HG03520 (cell line): ENCODE data around the gene C3orf49.

Experiments used
- ATAC-seq: cut with Tn5 transposase; IDR thresholded peaks from one replicate; pipeline ENCODE4 v1.9.1; 2021; ENCODE audit warnings: mild to moderate bottlenecking, moderate library complexity; ENCODE audit not compliant: unreplicated experiment

Gene C3orf49

DNA sequence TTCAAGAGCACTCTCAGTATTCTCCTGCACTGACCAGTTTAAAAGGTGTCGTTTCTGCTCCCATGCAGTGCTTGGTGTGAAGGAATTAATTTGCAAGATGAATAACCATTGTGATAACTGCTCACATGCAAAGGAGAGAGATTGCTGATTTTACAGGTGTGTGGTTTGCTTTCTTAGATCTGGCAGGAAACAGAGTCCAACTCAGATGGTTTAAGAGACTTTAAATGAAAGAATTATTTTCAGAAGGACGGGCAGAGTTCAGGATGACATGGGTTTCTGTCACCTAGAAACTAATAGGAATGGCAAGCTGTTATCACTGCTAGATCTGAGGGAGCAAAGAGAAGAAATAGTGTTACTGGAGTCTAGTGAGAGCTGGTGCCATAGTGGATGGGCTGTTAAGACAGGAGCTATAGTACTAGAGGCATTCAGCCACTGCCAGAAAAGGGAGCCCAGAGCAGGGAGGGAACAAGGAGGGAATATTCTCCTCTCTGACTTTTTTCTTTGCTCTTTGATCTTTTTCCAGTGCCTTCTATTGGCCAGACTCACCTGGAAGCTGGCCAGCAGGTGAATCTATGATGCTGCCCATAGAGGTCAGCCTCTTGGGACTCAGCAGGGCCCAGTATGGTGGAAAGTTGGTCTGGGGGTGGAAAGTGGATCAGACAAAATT lies 59.4 kb downstream of the C3orf49 start:
- no peak for ATAC-seq

DNA sequence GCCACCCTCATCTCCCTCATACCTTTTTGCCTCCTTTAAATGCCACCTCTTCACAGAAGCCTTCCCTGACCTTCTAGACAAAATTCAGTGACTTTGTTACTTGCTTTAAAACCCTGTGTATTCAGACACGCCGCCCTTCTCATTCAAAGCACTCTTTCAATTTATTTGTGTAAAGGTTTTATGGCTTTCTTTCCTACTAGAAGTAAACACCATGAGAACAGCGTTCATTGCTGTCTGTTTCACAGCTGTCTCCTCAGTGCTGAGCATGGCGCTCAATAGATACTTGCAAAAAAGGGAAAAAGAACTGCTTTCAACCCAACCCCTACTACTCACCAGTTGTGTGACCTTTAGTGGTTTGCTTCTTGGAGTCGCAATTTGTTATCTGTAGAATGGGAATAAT lies 61.6 kb downstream of the C3orf49 start:
- ATAC-seq: no peak

DNA sequence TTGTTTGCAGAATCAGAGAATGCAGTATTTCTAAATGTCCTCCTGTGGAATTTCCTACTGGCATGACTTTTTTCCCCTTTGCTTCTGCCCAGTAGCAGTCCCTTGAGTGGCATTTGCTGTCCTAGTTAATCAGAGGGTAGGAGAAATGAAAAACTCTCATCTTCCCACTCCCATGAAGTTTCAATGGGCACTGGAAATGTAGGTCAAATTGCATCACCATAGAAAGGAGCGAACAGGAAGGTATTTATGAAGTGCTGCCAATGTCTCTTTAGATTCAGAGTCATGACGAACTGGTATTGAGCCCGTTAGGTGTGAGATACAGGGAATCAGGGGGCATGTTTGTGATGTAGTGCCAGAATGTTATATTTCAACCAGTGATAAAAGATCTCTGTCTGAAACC lies 67.8 kb downstream of the C3orf49 start:
- ATAC-seq: no peak

DNA sequence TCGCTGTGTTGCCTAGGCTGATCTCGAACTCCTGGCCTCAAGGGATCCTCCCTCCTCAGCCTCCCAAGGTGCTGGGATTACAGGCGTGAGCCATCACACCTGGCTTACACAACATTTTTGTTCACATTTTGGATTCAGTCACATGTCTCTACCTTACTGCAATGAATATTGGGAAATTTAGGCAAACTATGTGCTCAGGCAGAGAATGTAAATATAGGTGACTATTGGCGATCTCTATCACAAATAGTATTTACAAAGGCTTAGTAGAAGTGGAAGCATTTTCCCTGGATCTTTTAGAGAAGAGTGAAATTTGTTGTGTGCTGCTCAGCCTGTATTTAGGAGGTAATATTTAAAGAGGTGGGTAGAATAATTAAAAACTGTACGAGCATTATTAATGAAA lies 72.4 kb downstream of the C3orf49 start:
- ATAC-seq: no peak

DNA sequence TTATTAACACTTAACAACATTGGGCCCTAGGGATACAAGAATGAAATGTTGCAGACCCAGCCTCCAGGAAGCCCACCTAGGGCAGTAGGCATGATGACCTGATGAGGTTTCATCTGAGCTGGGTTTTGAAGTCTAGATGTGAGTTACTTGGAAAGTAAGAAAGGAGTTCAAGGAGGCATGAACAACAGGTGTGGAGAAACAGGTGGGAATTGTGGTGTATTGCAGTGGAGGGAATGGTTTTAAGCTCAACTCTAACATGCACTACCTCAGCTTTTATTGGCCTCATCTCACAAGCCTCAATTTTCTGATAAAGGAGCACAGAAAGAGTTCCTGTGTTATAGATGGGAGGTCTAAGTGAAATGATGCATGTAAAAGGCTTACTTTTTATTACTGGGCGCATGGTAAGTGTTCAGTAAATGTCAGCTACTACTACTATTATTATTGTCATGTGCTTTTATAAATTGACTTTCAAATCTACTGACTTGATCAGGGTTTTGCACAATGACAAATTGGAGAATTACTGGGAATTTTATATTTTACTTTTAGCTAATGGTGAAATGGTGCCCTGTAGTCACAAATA lies 73.8 kb downstream of the C3orf49 start:
- ATAC-seq: no peak

DNA sequence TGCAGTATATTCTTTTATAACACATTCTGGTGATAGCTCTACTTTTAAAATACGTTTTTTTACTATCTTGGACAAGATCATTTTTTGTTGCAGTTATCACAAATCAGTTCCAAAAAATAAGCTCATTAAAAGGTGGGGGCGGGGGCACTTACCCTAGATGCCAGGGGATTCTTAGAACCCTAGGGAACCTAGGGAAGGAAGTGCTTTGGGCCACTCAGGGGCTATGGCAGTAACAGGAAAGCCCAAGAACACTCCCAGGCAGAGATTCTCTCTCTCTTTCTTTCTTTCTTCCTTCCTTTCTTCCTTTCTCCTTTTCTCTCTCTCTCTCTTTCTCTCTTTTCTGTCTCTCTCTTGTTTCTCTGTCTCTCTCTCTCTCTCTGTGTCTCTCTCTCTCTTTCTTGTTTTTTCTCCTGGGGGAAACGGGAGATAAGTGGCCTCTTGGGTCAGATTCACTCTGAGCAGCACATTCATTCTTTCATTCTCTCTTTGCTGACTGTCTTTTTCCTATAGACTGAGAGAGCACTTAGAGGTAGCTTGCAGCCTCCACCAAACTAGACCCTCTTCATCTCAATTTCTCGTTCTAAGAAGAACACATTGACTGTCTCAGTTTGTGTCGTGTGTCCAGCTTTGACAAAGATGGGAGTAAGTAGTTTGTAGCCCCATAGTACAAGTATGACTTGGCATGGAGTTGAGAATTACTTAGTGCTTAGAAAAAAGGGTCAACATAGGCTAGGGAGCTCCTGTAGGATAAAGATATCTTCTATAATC lies 76.5 kb downstream of the C3orf49 start:
- no peak for ATAC-seq

DNA sequence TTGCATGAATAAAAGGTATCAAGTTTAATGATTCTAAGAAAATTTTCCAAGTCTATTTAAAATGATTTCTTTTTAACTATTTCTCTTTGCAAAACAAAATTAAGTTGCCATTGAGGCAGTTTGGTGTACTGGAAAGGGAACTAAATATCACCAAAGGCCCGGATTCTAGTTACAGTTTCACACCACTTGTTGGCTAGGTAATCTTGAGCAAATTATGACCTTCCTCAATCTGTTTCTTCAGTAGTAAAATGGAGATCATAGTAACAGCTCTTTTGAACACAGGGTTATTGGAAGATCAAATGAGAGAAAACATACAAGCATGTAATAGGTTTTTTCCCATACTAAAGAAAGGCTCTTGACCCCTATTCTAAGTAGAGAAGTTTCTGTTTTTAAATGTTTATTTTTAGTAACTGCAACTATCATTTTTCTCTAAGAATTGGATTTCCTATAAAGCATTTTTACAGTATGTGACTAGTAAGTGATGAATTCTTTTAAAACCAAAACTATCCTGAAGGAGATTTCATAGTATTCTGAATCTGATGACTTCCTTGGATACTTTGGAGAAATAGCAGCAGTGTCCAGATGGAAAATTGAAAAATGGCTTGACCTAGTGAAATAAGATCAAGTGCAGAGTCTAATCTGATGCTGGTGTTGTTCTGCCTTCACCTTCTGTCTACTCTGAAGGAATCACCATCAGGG lies 77.4 kb downstream of the C3orf49 start:
- ATAC-seq: peak; percentile 61
